WI38 (cell line): ENCODE results near the gene NRIP1.

Experiments
- H3K4me3 ChIP-seq: 2 replicates; pipeline ENCODE4 v1.5.1; 2011; ENCODE audit warnings: low read depth, mild to moderate bottlenecking, control low read depth, low read length
- CTCF ChIP-seq: IDR thresholded peaks from 2 replicates; pipeline ENCODE4 v1.5.1; 2012; ENCODE audit warnings: low read depth, mild to moderate bottlenecking, control low read depth, low read length

Gene NRIP1

GRCh38 chr21:15053500-15053899 lies 11.3 kb downstream of the NRIP1 start:
- TF ChIP-seq CTCF: no peak
- no peak overlapping the region for H3K4me3 ChIP-seq

- TF ChIP-seq CTCF: no peak
- H3K4me3 ChIP-seq: no peak overlapping the region
These were observed 12.4 kb downstream of the NRIP1 start for GRCh38 chr21:15052459-15052763.

GRCh38 chr21:15051644-15052458 lies 12.9 kb downstream of the NRIP1 start:
- no peak for TF ChIP-seq CTCF
- H3K4me3 ChIP-seq: no peak overlapping the region

GRCh38 chr21:15050568-15051377 lies 14.0 kb downstream of the NRIP1 start:
- H3K4me3 ChIP-seq: no peak overlapping the region
- no peak for TF ChIP-seq CTCF

- no peak for TF ChIP-seq CTCF
- H3K4me3 ChIP-seq: no peak overlapping the region
These were observed 19.8 kb downstream of the NRIP1 start for GRCh38 chr21:15045017-15045416.

GRCh38 chr21:15042531-15042930 lies 22.3 kb downstream of the NRIP1 start:
- no peak for TF ChIP-seq CTCF
- H3K4me3 ChIP-seq: no peak overlapping the region
